HepG2 (cell line): ENCODE measurements around the gene FRMD1. TPM values are rescaled to one million over a fixed set of nuclear protein-coding genes. Genes with fewer than 3 reads are reported as not detected.

Experiments
- BRCA1 ChIP-seq: sonication (generic); formaldehyde crosslinking; IDR thresholded peaks from 2 replicates; pipeline ENCODE4 v1.4.0; 2020; ENCODE audit warnings: missing genetic modification reagents
- CREB3 ChIP-seq: sonication (generic); formaldehyde crosslinking; IDR thresholded peaks from 2 replicates; pipeline ENCODE4 v1.5.0; 2020; ENCODE audit warnings: missing genetic modification reagents
- HNF1B ChIP-seq: sonication (generic); formaldehyde crosslinking; IDR thresholded peaks from 2 replicates; pipeline ENCODE4 v1.5.1; 2020; ENCODE audit warnings: mild to moderate bottlenecking, moderate library complexity, missing genetic modification reagents
- IRX3 ChIP-seq: sonication (generic); formaldehyde crosslinking; IDR thresholded peaks from 2 replicates; pipeline ENCODE4 v1.8.1; 2023; ENCODE audit warnings: mild to moderate bottlenecking, low read depth, missing genetic modification reagents, borderline replicate concordance
- MEIS2 ChIP-seq: sonication (generic); formaldehyde crosslinking; IDR thresholded peaks from 2 replicates; pipeline ENCODE4 v1.9.0; 2021; ENCODE audit warnings: mild to moderate bottlenecking, missing genetic modification reagents
- NCOR1 ChIP-seq: fragments of 200-600 bp; sonication (generic); IDR thresholded peaks from 2 replicates; pipeline ENCODE4 v1.7.0; 2017; ENCODE audit warnings: antibody characterized with exemption, low read length, borderline replicate concordance
- NFYB ChIP-seq: sonication (generic); formaldehyde crosslinking; IDR thresholded peaks from 2 replicates; pipeline ENCODE4 v1.4.0; 2020; ENCODE audit warnings: missing genetic modification reagents
- NR0B2 ChIP-seq: sonication (generic); formaldehyde crosslinking; IDR thresholded peaks from 2 replicates; pipeline ENCODE4 v1.4.0; 2020; ENCODE audit warnings: mild to moderate bottlenecking, missing genetic modification reagents
- NR2F1 ChIP-seq, 2 experiments: fragments of 450-650 bp in 1 of 2; formaldehyde crosslinking in 1 of 2; IDR thresholded peaks; 2 replicates each; pipeline versions ENCODE4 v1.5.0 to v1.6.1; 2016 to 2020; ENCODE audit warnings: mild to moderate bottlenecking in 1 of 2, missing compliant biosample characterization in 1 of 2, missing genetic modification reagents in 1 of 2, moderate library complexity in 1 of 2
- PCBP1 ChIP-seq: fragments of 200-400 bp; formaldehyde crosslinking; IDR thresholded peaks from 2 replicates; pipeline ENCODE4 v1.6.1; 2017; ENCODE audit warnings: mild to moderate bottlenecking, low read depth, low read length, borderline replicate concordance
- SAFB2 ChIP-seq: sonication (generic); formaldehyde crosslinking; IDR thresholded peaks from 2 replicates; pipeline ENCODE4 v1.5.1; 2020; ENCODE audit warnings: missing genetic modification reagents, low read depth, mild to moderate bottlenecking, borderline replicate concordance
- ZBTB2 ChIP-seq: sonication (generic); formaldehyde crosslinking; IDR thresholded peaks from 2 replicates; pipeline ENCODE4 v1.8.0; 2022; ENCODE audit warnings: low read depth, missing genetic modification reagents
- ZKSCAN8 ChIP-seq: IDR thresholded peaks from 2 replicates; pipeline ENCODE4 v1.6.1; 2016; ENCODE audit warnings: borderline replicate concordance, missing genetic modification reagents, missing compliant biosample characterization
- ZNF124 ChIP-seq: sonication (generic); formaldehyde crosslinking; IDR thresholded peaks from 2 replicates; pipeline ENCODE4 v1.4.0; 2020; ENCODE audit warnings: missing genetic modification reagents
- ZNF232 ChIP-seq: sonication (generic); formaldehyde crosslinking; IDR thresholded peaks from 2 replicates; pipeline ENCODE4 v1.4.0; 2020; ENCODE audit warnings: missing genetic modification reagents, borderline replicate concordance
- ZNF33B ChIP-seq: sonication (generic); formaldehyde crosslinking; IDR thresholded peaks from 2 replicates; pipeline ENCODE4 v1.5.1; 2020; ENCODE audit warnings: mild to moderate bottlenecking, missing genetic modification reagents
- ZNF44 ChIP-seq: sonication (generic); formaldehyde crosslinking; IDR thresholded peaks from 2 replicates; pipeline ENCODE4 v1.5.1; 2020; ENCODE audit warnings: mild to moderate bottlenecking, missing genetic modification reagents
- ZNF549 ChIP-seq: sonication (generic); formaldehyde crosslinking; IDR thresholded peaks from 2 replicates; pipeline ENCODE4 v1.5.0; 2020; ENCODE audit warnings: missing genetic modification reagents
- ZNF550 ChIP-seq: sonication (generic); formaldehyde crosslinking; IDR thresholded peaks from 2 replicates; pipeline ENCODE4 v1.4.0; 2020; ENCODE audit warnings: mild to moderate bottlenecking, missing genetic modification reagents, borderline replicate concordance
- ZNF75D ChIP-seq: sonication (generic); formaldehyde crosslinking; IDR thresholded peaks from 2 replicates; pipeline ENCODE4 v1.8.1; 2023; ENCODE audit warnings: missing genetic modification reagents, mild to moderate bottlenecking, borderline replicate concordance
- ZNF776 ChIP-seq: sonication (generic); formaldehyde crosslinking; IDR thresholded peaks from 2 replicates; pipeline ENCODE4 v1.4.0; 2020; ENCODE audit warnings: mild to moderate bottlenecking, missing genetic modification reagents
- ZNF781 ChIP-seq: sonication (generic); formaldehyde crosslinking; IDR thresholded peaks from 2 replicates; pipeline ENCODE4 v1.5.1; 2020; ENCODE audit warnings: borderline replicate concordance, mild to moderate bottlenecking, missing genetic modification reagents; ENCODE audit errors: not compliant biosample characterization
- ZNF841 ChIP-seq: sonication (generic); formaldehyde crosslinking; IDR thresholded peaks from 2 replicates; pipeline ENCODE4 v1.8.1; 2023; ENCODE audit warnings: missing genetic modification reagents, borderline replicate concordance
- ZNF878 ChIP-seq: sonication (generic); formaldehyde crosslinking; IDR thresholded peaks from 2 replicates; pipeline ENCODE4 v1.8.1; 2023; ENCODE audit warnings: mild to moderate bottlenecking, missing genetic modification reagents, moderate library complexity
- polyA plus RNA-seq, 8 experiments: library from polyadenylated mRNA; depleted of rRNA in 3 of 8; stranded (reverse) in 7 of 8; unstranded in 1 of 8; fragments of >200 nt; fragmentation: Illumina TruSeq in 4 of 8; extraction: Trizol in 4 of 8; gene quantifications; 2 replicates each; pipeline versions ENCODE4 v1.2.1 to v1.2.3, GENCODE V29; 2011 to 2016; ENCODE audit warnings: low read depth in 4 of 8, missing spikeins in 1 of 8, mixed read lengths in 1 of 8; ENCODE audit not compliant: insufficient read depth in 1 of 8
- total RNA-seq, 5 experiments: library from RNA; depleted of rRNA; stranded (reverse); fragments of >200 nt; fragmentation: Illumina TruSeq; extraction: Trizol; gene quantifications; 2 replicates each; pipeline ENCODE4 v1.2.3, GENCODE V29; 2016; ENCODE audit warnings: low read depth in 1 of 5

Gene FRMD1
- total and polyA plus RNA-seq, 2 of the 13 experiments (the other 11 are each of a cell fraction or from before 2014, with no cell fraction given) = 0.01 TPM; not detected in 1

GRCh38 chr6:168093071-168093505 lies 14.1 kb upstream of the FRMD1 start (continued):
- TF ChIP-seq BRCA1 (CRISPR knock-in tag) (no peak), CREB3 (CRISPR knock-in tag) (no peak), PCBP1 (no peak), HNF1B (CRISPR knock-in tag) (no peak), ZNF124 (CRISPR knock-in tag) (no peak), NR2F1 (CRISPR knock-in tag; IDR thresholded peaks at IDR 0.05) (no peak), NFYB (CRISPR knock-in tag) (no peak), IRX3 (CRISPR knock-in tag) (no peak), ZNF549 (CRISPR knock-in tag) (no peak), ZNF776 (CRISPR knock-in tag) (no peak), MEIS2 (CRISPR knock-in tag) (no peak), ZNF878 (CRISPR knock-in tag) (no peak), ZKSCAN8 (CRISPR knock-in tag) (no peak), ZNF44 (CRISPR knock-in tag) (no peak), ZNF33B (CRISPR knock-in tag) (no peak), ZNF841 (CRISPR knock-in tag) (no peak), ZNF550 (CRISPR knock-in tag) (no peak), NCOR1 (no peak), NR0B2 (CRISPR knock-in tag) (no peak), ZNF232 (no peak), SAFB2 (CRISPR knock-in tag) (no peak), ZBTB2 (CRISPR knock-in tag) (no peak), ZNF75D (CRISPR knock-in tag) (no peak), ZNF781 (CRISPR knock-in tag) (no peak)
